Measurements from ENCODE around the gene DBH.

DBH gene

DNA sequence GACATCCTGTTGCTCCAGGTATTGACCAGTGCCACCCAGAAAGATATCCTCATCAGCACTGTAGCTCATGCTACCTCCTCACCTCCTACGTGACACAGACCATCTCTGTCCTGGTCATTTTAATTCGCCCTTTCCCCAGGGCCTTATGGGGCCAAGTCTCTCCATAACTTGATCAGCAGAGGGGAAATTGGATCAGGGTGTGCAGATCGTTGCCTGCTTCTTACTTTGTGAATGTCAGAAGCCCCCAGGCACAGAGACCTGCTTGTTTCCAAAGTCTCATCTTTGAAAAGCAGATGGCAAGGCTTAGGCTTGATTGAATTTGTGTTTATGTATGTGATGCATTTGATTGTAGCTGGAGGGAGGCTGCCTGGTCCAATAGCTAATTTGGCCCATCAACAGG, 8.8 kb upstream of the DBH start:
- DNase-seq: no peak

GRCh38 chr9:133628766-133629165, 7.4 kb upstream of the DBH start:
- DNase-seq: no peak

DNA sequence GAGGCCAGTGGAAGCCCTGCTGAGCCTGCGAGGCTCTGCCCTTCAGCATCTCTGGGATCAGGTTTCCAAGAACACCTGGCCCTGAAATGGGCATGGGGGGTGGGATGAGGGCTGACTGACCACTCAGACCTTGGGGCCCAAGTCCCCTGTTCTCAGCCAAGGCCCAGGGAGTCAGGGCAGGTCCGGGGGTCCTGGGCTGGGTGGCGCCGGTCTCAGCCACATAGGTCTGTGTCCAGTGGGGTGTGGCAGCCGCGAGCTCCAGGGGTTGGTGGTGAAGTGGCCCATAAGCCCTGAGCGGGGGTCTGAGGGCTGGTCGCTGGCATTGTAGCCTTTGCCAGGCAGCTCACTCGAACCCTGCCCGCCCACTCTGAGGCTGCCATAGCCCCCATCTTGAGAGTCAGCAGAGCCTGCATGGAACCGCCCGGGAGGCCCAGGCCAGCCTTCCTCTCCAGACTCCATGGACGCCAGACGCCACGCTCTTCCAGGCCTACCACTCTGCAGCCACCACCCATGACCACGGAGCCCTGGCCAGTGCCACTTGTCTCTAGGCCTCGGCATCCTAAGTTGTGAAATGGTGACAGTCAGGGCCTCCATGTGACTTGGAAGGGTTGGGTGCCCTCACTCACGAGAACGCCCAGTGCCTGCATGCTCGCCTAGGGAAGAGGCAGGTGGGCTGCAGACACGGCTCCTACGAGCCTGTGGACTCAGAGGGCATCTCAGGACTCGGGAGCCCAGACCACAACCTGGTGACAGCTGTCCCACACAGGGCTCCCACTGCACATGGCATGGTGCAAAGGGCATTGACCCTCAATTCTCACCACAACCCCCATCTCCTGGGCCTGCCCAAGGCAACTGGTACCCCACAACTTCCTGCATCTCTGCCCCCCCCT, 6.7 kb upstream of the DBH start:
- no peak for DNase-seq

DNA sequence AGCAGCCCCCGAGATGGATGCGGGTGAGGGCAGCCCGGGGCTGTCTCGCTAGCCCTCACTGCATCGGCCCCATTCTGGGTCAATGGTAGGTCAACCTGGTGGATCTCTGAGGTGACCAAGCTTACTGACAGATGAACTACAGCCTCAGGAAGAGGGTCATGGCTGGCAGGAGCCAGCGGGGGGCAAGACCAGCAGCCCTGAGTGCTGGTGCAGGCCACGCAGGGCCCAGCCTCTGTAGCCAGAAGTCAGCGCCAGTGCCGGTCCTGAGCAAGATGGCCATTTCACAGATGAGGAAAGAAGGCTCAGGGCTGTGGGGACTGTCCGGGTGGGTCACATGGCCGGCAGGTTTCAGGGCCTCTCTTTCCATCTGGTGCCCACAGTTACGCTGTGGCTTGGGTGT, 5.1 kb upstream of the DBH start:
- no peak for DNase-seq

DNA sequence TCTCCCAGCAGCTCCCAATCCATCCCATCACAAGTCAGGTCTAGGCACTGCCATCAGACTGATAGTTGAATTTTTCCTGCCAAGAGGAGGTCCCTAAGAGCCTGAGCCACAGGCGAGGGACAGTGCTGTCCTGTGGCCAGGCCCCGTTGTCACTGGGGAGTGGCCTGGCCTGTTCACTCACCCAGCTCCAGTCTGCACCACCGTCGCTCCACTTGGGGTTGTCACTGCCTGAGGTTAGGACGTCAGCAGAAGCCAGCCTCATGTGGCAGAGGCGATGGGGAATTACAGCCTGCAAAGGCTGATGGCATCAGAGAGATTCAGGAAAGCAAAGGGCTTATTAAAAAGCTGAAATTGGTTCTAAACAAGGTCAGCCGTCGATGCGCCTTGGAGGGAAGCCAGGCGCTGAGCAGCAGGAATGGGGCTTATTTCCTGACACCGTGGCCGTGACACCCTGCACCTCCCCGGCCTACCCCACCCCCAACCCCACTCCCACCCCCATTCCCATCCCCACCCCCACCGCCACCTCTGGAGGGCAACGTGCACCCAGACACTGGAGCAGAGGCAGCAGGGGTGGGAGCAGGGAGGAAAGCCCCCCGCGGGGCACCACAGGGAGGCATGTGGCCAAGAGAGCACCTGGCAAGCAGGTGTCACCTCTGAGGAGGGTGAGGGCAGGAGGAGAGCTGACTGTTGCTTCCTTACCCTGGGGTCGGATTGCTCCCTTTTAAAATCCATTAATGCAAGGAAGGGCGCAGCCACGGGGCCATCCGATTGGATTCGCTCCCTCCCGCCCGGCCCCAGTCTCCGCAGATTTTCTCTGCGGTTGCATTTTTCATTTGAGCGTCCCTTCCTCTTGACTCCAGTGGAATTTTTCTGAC, 3.1 kb upstream of the DBH start:
- DNase-seq: no peak

DNA sequence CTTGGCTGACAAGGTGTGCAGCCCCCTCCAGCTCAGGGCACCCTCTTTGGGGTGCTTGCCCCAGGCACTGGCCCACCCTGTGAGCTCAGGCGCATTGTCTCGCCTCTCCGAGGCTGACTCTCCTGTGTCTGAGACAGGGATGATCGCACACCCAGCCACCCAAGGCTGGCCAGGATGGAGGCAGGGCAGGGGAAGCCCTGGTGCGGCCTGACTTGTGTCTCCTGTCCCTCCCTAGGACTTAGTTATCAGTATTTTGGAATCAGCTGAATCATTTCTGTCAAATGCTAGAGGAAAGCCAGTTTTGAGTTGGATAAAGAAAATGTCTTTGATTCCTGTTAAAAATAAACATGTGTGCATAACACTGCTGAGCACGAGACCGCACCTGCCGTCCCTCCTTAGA, 2.5 kb upstream of the DBH start:
- DNase-seq: no peak

GRCh38 chr9:133634081-133634691, 2.0 kb upstream of the DBH start:
- DNase-seq: no peak

DNA sequence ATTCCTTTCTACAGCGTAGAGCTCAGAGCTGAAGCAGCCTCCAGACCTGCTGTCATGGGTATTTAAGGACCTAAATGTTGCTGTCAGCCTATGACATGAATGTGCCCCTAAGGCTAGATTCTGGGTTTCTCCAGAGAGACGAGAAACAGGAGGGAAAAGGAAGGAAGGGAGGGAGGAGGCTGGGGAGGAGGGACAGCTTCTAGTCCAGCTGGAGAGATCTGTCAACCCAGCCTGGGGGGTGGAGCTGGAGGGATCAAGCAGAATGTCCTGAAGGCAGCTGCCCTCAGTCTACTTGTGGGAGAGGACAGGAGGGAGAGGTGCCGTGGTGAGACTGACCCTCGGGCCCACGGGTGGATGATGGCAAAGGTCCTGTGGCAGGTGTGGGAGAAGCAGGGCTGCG, 1.1 kb upstream of the DBH start:
- no peak for DNase-seq

DNA sequence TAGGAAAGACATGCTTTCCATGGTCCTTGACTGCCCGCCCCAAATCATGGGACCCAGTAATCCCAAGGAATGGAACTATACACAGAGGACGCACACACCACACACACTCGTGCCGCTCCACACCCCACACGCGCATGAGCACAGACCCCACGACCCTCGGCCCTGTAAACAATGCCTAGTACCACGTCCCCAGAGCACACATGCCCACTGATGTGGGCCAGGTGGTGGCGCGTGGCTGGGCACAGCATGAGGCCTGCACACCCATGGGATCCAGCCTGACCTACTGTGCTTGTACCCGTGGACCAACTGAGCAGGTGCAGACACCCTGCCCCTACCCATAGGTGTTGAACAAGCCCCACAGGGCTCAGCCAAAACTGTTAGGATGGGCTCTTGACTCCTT, 739 bp downstream of the DBH start:
- no peak for DNase-seq

GRCh38 chr9:133637451-133638055, 1.4 kb downstream of the DBH start:
- DNase-seq: no peak

- no peak for DNase-seq
These were observed 1.9 kb downstream of the DBH start for GRCh38 chr9:133638076-133638475.

DNA sequence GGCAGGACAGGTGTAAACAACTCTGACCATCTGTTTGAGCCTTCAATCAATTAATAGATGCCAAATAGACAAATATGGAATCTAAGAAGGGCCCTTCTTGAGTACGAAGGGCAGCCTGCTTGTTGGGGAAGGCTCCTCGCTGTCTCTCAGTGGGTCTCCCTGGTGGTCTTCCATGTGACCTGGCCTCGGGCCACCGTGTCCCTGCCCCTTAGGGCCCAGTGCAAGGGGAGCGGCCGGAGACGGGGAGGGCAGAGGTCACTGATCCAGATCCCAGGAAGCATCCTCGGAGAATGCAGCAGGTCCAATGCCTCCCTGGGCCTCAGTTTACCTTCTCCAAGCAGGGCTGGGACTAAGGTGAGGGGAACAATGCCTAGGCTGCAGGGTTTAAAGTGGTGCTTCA, 2.5 kb downstream of the DBH start:
- DNase-seq: no peak

- DNase-seq: no peak
These were observed 3.5 kb downstream of the DBH start for GRCh38 chr9:133639613-133640012.

DNA sequence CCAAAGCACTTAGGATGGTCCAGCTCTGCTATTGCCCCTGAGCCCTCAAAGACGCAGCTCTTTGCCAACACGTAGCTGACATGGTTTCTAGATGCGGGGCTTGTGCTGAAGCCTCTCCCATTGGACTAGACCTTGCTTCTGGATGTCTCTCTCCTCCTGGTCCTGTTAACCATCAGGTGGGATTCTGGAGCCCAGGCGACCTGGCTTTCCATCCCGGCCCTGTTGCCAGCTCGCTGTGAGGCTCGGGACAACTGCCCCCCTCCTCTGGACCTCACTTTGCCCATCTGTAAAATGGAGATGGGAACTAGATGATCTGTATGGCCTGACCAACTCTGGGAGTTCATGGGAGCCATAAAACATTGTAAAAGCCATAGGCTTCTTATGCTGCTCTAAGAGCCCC, 4.0 kb downstream of the DBH start:
- DNase-seq: no peak

GRCh38 chr9:133640580-133641395, 4.6 kb downstream of the DBH start:
- DNase-seq: no peak

GRCh38 chr9:133641396-133641655, 5.2 kb downstream of the DBH start:
- DNase-seq: no peak

GRCh38 chr9:133641861-133642595, 5.9 kb downstream of the DBH start:
- DNase-seq: no peak

DNA sequence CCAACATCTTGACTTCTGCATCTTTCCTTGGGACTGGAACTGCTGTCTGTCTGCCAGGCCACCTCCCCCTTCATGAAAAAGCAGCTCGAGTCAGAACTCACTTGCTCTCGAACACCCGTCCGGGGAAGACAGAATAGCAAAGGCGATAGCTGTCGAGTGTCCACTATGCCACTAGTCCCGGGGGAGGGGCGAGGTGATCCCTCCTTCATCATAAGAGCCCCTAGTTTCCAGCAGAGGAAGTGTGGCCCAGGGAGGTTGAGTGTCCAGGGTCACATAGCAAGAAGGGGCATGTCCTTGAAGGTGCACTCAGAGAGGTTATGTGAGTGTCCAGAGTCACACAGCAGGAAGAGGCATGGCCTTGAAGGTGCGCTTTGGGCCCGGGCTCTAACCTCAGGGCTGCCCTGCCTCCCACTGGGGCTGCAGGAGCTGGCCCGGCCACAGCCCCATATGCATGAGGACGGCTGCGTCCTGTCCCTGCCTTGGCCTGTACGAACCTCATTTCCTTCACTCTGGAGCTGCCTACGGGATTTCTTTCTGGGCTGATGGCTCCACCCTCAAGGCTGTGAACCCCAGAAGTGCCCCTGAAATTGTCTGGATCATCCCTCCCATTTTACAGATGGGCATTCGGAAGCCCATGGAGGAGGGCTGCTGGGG, 6.7 kb downstream of the DBH start:
- no peak for DNase-seq

- no peak for DNase-seq
These were observed 7.2 kb downstream of the DBH start for GRCh38 chr9:133643362-133643755.

GRCh38 chr9:133643978-133644760, 8.0 kb downstream of the DBH start:
- no peak for DNase-seq
